Panc1 (cell line): ENCODE measurements around the gene ZMYM2. TPM values are rescaled to one million over a fixed set of nuclear protein-coding genes. Genes with fewer than 3 reads are reported as not detected.
A peak's percentile ranks its signal among the peaks of the same experiment; 100 is the strongest.

Source experiments
- ATAC-seq: fragments of 200-7000 bp; cut with Tn5 transposase; 2 replicates; pipeline ENCODE4 v1.9.1; 2020; ENCODE audit warnings: mild to moderate bottlenecking, moderate library complexity
- BruUV-seq: library from RNA; stranded (reverse); fragments of 400-500 nt; replicated peaks from 2 replicates; lab custom pipeline; 2021; lab: Mats Ljungman, UMichigan
- CTCF ChIA-PET: fragments of 300-600 bp; sonication (Branson Sonifier 250); formaldehyde crosslinking; loops from one replicate; lab custom pipeline; 2022; ENCODE audit warnings: antibody characterized with exemption; lab: Charles Lee
- POLR2A ChIA-PET: fragments of 300-600 bp; sonication (Branson Sonifier 250); formaldehyde crosslinking; loops from one replicate; lab custom pipeline; 2022; ENCODE audit warnings: antibody characterized with exemption; lab: Charles Lee
- DNase-seq: peaks from one replicate; pipeline ENCODE4 v3.0.0-alpha.2; 2010; ENCODE audit warnings: low read depth, low spot score
- H3K27ac ChIP-seq: 2 replicates; pipeline ENCODE4 v1.5.1; 2011; ENCODE audit warnings: mild to moderate bottlenecking, low read length, inconsistent platforms
- H3K27me3 ChIP-seq: fragments of 200-500 bp; sonication (Bioruptor generic); 2 replicates; pipeline ENCODE4 v1.6.0; 2014; ENCODE audit warnings: low read length, inconsistent platforms; ENCODE audit not compliant: control insufficient read depth, insufficient read depth
- H3K36me3 ChIP-seq: fragments of 200-500 bp; sonication (Bioruptor generic); 2 replicates; pipeline ENCODE4 v1.5.1; 2014; ENCODE audit warnings: inconsistent platforms, mild to moderate bottlenecking, low read length, moderate library complexity; ENCODE audit not compliant: control insufficient read depth, insufficient read depth
- H3K4me1 ChIP-seq: 2 replicates; pipeline ENCODE4 v1.5.1; 2011; ENCODE audit warnings: inconsistent platforms, mild to moderate bottlenecking, low read length, moderate library complexity; ENCODE audit not compliant: control insufficient read depth, insufficient read depth
- H3K4me3 ChIP-seq, 2 experiments: 2 replicates each; pipeline ENCODE4 v1.5.1; 2011 to 2012; ENCODE audit warnings: low read depth in 2 of 2, low read length in 2 of 2, mild to moderate bottlenecking in 2 of 2, inconsistent platforms in 1 of 2, moderate library complexity in 1 of 2
- H3K9me3 ChIP-seq: fragments of 200-500 bp; sonication (Bioruptor generic); 2 replicates; pipeline ENCODE4 v1.5.1; 2014; ENCODE audit warnings: low read depth, mild to moderate bottlenecking, inconsistent platforms, low read length, moderate library complexity; ENCODE audit not compliant: control insufficient read depth, insufficient read depth
- POLR2AphosphoS5 ChIP-seq: IDR thresholded peaks from 2 replicates; pipeline ENCODE4 v1.6.1; 2012; ENCODE audit warnings: mild to moderate bottlenecking, low read depth, low read length, moderate library complexity
- SIN3A ChIP-seq: IDR thresholded peaks from 2 replicates; pipeline ENCODE4 v1.6.1; 2012; ENCODE audit warnings: low read depth, mild to moderate bottlenecking, low read length, moderate library complexity, borderline replicate concordance; ENCODE audit not compliant: insufficient read depth
- TCF7L2 ChIP-seq: IDR thresholded peaks from 2 replicates; pipeline ENCODE4 v1.6.1; 2011; ENCODE audit warnings: mild to moderate bottlenecking, low read depth, low read length, inconsistent platforms
- in situ Hi-C: cut with HindIII; loops from 2 replicates; pipeline ENCODE4 v1.10.0; 2016; ENCODE audit warnings: low sequenced_read_pairs, low pct_unique_long_range_greater_than_20kb
- intact Hi-C: fragments of 100-400 bp; cut with micrococcal nuclease; formaldehyde crosslinking; loops from one replicate; pipeline ENCODE4 v1.10.0; 2022; ENCODE audit not compliant: unreplicated experiment
- total RNA-seq: library from RNA; stranded (reverse); gene quantifications from one replicate; pipeline ENCODE4 v1.2.1, GENCODE V29; 2021; ENCODE audit not compliant: unreplicated experiment
- TF ChIP-seq, protein P1 (sequence below), 2 experiments: IDR thresholded peaks; 2 replicates each; pipeline ENCODE4 v1.6.1; 2011 to 2012; ENCODE audit warnings: low read depth in 2 of 2, control low read depth in 1 of 2, low read length in 1 of 2, mild to moderate bottlenecking in 1 of 2, moderate library complexity in 1 of 2; ENCODE audit not compliant: insufficient read depth in 1 of 2
- TF ChIP-seq, protein P2 (sequence below): fragments of 450-650 bp; IDR thresholded peaks from 2 replicates; pipeline ENCODE4 v1.5.1; 2017; ENCODE audit warnings: mild to moderate bottlenecking

Gene ZMYM2
- total RNA-seq, 1 experiment from 2014 or later = 64.3 TPM

DNA sequence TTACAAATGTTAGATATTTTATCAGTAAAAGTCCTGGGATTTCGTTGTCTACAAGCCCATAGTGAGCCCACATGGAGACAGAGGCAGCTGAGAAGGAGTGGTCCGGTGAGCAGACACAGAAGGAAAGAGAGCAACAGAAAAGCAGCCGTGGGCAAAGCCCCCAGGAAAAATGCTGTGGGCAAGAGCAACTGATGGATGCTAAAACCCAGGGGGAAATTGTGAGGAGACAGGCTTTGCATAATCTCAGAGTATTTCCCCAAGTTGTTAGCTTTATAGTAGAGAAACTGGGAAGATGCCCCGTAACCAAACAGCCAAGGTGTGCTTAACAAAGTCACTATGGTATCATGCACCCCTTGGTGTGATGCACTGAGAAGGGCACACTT is 167.2 kb downstream of the ZMYM2 start:
- Histone ChIP-seq H3K4me1 (peaks cover 19% of the 10 kb centered on the region), H3K27ac (no peak overlapping the region; the same call in 1 of the 2 replicates), H3K27me3 (no peaks in the 10 kb centered on the region), H3K36me3 (no peaks in the 10 kb centered on the region), H3K4me3 (no peak overlapping the region), H3K9me3 (no peaks in the 10 kb centered on the region)
- in situ Hi-C loops = no loop called here
- BruUV-seq = no TSS peak
- intact Hi-C loops = loop anchor here (5.0 kb wide), 1 partner anchor 37 kb away; the partner anchor contains the start of gene GJA3
- ATAC-seq (no peak), DNase-seq (no peak)
- POLR2A ChIA-PET = interaction anchor here (0.6 kb wide), 1 partner anchor 34 kb away, joined by 4 read pairs; no protein-coding TSS in a partner anchor
- CTCF ChIA-PET = interaction anchor here (0.6 to 0.7 kb wide), 2 partner anchors 13 to 48 kb away, joined by 3 read pairs; no protein-coding TSS in a partner anchor
- TF ChIP-seq SIN3A (no peak), POLR2AphosphoS5 (no peak), TCF7L2 (no peak)
- TF ChIP-seq, protein P1, sequence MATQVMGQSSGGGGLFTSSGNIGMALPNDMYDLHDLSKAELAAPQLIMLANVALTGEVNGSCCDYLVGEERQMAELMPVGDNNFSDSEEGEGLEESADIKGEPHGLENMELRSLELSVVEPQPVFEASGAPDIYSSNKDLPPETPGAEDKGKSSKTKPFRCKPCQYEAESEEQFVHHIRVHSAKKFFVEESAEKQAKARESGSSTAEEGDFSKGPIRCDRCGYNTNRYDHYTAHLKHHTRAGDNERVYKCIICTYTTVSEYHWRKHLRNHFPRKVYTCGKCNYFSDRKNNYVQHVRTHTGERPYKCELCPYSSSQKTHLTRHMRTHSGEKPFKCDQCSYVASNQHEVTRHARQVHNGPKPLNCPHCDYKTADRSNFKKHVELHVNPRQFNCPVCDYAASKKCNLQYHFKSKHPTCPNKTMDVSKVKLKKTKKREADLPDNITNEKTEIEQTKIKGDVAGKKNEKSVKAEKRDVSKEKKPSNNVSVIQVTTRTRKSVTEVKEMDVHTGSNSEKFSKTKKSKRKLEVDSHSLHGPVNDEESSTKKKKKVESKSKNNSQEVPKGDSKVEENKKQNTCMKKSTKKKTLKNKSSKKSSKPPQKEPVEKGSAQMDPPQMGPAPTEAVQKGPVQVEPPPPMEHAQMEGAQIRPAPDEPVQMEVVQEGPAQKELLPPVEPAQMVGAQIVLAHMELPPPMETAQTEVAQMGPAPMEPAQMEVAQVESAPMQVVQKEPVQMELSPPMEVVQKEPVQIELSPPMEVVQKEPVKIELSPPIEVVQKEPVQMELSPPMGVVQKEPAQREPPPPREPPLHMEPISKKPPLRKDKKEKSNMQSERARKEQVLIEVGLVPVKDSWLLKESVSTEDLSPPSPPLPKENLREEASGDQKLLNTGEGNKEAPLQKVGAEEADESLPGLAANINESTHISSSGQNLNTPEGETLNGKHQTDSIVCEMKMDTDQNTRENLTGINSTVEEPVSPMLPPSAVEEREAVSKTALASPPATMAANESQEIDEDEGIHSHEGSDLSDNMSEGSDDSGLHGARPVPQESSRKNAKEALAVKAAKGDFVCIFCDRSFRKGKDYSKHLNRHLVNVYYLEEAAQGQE (IDR thresholded peaks at IDR 0.05; ENCODE audit: insufficient read depth in 1 of 2, low read depth in 2 of 2, low read length in 1 of 2) = no peak
- TF ChIP-seq, protein P2, sequence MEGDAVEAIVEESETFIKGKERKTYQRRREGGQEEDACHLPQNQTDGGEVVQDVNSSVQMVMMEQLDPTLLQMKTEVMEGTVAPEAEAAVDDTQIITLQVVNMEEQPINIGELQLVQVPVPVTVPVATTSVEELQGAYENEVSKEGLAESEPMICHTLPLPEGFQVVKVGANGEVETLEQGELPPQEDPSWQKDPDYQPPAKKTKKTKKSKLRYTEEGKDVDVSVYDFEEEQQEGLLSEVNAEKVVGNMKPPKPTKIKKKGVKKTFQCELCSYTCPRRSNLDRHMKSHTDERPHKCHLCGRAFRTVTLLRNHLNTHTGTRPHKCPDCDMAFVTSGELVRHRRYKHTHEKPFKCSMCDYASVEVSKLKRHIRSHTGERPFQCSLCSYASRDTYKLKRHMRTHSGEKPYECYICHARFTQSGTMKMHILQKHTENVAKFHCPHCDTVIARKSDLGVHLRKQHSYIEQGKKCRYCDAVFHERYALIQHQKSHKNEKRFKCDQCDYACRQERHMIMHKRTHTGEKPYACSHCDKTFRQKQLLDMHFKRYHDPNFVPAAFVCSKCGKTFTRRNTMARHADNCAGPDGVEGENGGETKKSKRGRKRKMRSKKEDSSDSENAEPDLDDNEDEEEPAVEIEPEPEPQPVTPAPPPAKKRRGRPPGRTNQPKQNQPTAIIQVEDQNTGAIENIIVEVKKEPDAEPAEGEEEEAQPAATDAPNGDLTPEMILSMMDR = no peak

DNA sequence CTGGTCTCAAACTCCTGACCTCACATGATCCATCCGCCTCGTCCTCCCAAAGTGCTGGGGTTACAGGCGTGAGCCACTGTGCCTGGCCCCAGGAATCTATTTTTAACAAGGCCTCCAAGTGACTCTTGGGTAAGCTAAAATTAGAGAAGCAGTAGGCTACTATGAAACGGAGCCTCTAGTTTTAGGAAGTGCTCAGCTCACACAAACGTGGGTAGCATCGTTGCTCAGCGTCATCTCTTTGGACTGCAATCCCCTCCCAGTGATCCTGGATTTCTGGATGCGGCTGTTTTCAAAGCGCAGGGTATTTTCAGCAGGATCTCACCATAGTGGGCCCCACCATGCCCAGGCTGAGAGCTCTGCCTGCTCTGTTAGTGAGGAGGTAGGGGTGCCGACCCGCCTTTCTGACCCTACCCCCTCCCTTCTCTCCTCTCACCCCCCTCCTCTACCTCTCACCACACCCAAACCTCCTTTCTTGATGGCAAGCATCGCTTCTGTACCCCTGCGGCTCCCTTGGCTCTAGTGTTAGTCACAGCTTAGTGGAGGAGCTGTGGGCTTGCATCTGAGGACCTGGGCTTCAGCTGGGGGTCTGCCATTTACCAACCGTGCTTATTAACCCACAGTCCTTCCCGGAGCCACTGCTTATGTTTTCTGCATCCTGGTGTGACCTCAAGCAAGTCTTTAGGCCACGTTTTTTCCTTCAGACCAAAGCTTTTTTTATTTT is 168.2 kb downstream of the ZMYM2 start:
- Histone ChIP-seq H3K36me3 (no peaks in the 10 kb centered on the region), H3K27me3 (no peaks in the 10 kb centered on the region), H3K9me3 (no peaks in the 10 kb centered on the region), H3K4me1 (peaks cover 16% of the 10 kb centered on the region), H3K27ac (peak overlapping the region; percentile 75), H3K4me3 (no peak overlapping the region)
- BruUV-seq = no TSS peak
- intact Hi-C loops = loop anchor here (5.0 kb wide), 1 partner anchor 36 kb away; the partner anchor contains the start of gene GJA3
- ChIA-PET CTCF (interaction anchor here (0.6 kb wide), 5 partner anchors 14 to 367 kb away, joined by 3 to 6 read pairs (median 3); no protein-coding TSS in a partner anchor), POLR2A (interaction anchor here (0.6 kb wide), 2 partner anchors 32 to 33 kb away, joined by 4 read pairs; no protein-coding TSS in a partner anchor)
- DNase-seq (no peak), ATAC-seq (no peak)
- TF ChIP-seq TCF7L2 (no peak), SIN3A (no peak), POLR2AphosphoS5 (no peak)
- TF ChIP-seq, protein P1 (IDR thresholded peaks at IDR 0.05; ENCODE audit: insufficient read depth in 1 of 2, low read depth in 2 of 2, low read length in 1 of 2) = no peak
- TF ChIP-seq, protein P2 = no peak
- in situ Hi-C loops = no loop called here
